HL-60/S4 treated with phorbol 12-myristate 13-acetate at 8.2 ng/mL for 4 days and 3 days (cell line): ENCODE data around the gene MLH1.
"Not testable (repeated sequence)": the region's sequence is repeated elsewhere in the genome, so short reads cannot be mapped to it uniquely, and the experiment has no call there.

ENCODE experiments used
- in situ Hi-C: fragments of 300-500 bp; cut with MboI; formaldehyde crosslinking; loops from 2 replicates; pipeline ENCODE4 v1.15.0; 2022; ENCODE audit warnings: low sequenced_read_pairs

MLH1 gene

DNA sequence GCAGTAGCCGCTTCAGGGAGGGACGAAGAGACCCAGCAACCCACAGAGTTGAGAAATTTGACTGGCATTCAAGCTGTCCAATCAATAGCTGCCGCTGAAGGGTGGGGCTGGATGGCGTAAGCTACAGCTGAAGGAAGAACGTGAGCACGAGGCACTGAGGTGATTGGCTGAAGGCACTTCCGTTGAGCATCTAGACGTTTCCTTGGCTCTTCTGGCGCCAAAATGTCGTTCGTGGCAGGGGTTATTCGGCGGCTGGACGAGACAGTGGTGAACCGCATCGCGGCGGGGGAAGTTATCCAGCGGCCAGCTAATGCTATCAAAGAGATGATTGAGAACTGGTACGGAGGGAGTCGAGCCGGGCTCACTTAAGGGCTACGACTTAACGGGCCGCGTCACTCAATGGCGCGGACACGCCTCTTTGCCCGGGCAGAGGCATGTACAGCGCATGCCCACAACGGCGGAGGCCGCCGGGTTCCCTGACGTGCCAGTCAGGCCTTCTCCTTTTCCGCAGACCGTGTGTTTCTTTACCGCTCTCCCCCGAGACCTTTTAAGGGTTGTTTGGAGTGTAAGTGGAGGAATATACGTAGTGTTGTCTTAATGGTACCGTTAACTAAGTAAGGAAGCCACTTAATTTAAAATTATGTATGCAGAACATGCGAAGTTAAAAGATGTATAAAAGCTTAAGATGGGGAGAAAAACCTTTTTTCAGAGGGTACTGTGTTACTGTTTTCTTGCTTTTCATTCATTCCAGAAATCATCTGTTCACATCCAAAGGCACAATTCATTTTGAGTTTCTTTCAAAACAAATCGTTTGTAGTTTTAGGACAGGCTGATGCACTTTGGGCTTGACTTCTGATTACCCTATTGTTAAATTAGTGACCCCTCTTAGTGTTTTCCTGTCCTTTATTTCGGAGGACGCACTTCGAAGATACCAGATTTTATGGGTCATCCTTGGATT lies at the start of gene MLH1:
MLH1 (plus strand) TSS at position 193 of the 958 bp plus-strand sequence; CDS start at position 223, 30 bp downstream.
- in situ Hi-C loops, result no loop called here

GRCh38 chr3:36943601-36944000 lies 49.7 kb upstream of the MLH1 start:
- in situ Hi-C loops, result no loop called here

- in situ Hi-C loops, result no loop called here
Measured at GRCh38 chr3:36944012-36944640, 49.2 kb upstream of the MLH1 start.

- in situ Hi-C loops, result no loop called here
Measured at GRCh38 chr3:36944641-36945270, 48.6 kb upstream of the MLH1 start, which contains the start of gene TRANK1. Gene TRANK1 (minus strand): TSS chr3:36945054. CDS start chr3:36944809, 245 bp downstream.

DNA sequence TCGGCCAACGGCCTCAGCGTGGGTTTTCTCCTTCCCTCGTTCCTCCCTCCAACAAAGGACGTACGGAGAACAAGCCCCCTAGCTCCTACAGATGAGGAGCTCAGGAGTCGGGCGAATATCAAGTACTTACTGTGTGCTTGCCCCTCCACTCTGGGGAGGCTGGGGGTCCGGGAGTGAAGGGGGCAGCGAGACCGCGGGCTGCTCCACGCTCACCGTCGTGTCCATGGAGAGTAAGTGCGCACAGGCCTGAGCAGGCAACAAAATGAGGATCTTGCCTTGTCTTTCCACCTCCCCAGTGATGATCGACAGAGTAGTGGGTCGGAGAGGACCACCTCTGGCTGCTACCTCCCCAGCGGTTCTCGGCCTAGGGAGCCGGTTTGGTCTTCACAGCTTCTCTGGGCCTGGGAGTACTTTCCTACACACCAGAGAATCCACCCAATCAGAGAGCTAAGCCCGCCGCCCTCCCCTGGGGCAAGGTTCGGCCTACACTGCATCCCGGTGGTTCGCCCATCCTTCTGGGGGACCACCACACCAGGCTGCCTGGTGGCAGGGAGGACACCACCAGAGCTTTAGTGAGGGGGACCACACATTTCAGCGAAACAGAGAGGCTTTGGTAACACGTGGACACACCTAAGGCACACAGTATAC lies 47.9 kb upstream of the MLH1 start:
- in situ Hi-C loops, result no loop called here

- in situ Hi-C loops, result not testable (repeated sequence)
Measured at GRCh38 chr3:36947814-36948213, 45.5 kb upstream of the MLH1 start.

GRCh38 chr3:36954452-36955134 lies 38.7 kb upstream of the MLH1 start:
- in situ Hi-C loops, result no loop called here

DNA sequence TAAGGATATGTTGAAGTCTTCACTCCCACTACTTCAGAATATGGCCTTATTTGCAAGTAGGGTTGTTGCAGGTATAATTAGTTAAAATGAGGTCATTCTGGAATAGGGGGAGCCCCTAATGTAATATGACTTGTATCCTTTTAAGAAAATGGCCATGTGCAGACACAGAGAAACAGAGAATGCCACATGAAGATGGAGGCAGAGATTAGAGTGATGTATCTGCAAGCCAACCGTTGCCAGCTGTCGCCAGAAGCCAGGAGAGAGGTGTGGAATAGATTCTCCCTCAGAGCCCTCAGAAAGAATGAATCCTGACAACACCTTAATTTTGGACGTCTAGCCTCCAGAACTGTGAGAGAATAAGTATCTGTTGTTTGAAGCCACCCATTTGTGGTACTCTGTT lies 37.2 kb upstream of the MLH1 start:
- in situ Hi-C loops, result no loop called here

DNA sequence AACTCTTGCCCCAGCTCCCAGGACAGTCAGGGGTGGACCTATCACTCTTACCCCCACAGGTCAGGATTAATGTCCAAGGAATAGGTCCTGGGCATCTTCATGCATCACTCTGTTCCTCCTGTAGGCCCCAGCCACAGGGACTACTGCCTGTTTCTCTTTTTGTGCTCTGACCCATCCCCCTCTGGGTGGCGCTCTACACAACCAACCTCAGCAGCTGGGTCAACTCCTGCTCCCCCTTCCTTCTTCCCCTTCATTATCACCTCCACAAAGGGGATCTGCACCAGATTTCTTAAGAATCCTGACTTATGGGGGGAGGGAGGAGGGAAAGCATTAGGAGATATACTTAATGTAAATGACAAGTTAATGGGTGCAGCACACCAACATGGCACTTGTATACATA lies 36.3 kb upstream of the MLH1 start:
- in situ Hi-C loops, result no loop called here

GRCh38 chr3:36957862-36958686 lies 35.2 kb upstream of the MLH1 start:
- in situ Hi-C loops, result no loop called here

DNA sequence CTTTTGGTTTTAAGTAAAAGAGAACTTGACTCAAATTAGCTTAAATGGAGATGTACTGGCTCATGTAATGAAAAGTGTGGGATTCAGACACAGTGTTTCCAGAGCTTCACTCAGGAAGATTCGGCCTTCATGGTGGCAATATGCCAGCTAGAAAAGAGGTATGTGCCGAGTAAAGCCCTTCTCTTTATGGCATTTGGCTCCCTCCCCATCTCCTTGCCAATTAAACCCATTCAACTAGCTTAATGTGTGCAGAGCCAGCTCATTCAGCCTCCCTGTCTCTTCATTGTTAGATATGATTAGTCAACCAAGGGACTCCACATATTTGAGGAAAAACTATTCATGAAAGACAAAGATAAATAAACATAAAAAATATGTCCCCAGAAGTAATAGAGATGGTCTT lies 33.5 kb upstream of the MLH1 start:
- in situ Hi-C loops, result no loop called here

DNA sequence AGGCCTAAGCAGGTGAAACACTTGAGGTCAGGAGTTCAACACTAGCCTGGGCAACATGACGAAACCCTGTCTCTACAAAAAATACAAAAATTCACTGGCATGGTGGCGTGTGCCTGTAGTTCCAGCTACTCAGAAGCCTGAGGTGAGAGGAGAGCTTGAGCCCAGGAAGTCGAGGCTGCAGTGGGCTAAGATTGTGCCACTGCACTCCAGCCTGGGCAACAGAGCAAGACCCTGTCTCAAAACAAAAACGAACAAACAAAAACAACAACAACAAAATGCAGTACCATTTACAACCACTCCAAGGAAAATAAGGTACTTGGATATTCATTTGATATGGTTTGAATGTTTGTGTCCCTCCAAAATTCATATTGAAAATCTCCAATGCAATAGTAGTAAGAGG lies 32.8 kb upstream of the MLH1 start:
- in situ Hi-C loops, result no loop called here

DNA sequence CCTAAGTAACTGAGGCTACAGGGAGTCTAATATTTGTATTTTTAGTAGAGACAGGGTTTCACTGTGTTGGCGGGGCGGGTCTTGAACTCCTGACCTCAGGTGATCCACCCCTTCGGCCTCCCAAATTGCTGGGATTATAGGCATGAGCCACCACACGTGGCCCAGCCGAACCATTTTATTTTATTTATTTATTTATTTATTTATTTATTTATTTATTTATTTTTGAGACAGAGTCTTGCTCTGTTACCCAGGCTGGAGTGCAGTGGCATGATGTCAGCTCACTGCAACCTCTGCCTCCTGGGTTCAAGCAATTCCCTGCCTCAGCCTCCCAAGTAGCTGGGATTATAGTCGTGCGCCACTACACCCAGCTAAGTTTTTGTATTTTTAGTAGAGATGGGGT lies 30.3 kb upstream of the MLH1 start:
- in situ Hi-C loops, result not testable (repeated sequence)

DNA sequence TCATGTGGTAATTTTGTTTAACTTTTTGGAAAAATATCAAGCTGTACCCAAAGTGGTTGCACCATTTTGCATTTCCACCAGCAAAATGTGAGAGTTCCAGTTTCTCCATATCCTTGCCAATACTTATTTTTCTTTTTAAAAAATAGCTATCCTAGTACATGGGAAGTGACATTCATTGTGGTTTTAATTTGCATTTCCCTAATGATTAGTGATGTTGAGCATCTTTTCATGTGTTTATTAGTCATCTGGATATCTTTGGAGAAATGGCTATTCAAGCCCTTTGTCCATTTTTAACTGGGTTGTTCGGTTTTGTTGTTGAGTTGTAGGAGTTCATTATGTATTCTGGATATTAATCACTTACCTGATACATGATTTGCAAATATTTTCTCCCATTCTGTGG lies 29.0 kb upstream of the MLH1 start:
- in situ Hi-C loops, result no loop called here

DNA sequence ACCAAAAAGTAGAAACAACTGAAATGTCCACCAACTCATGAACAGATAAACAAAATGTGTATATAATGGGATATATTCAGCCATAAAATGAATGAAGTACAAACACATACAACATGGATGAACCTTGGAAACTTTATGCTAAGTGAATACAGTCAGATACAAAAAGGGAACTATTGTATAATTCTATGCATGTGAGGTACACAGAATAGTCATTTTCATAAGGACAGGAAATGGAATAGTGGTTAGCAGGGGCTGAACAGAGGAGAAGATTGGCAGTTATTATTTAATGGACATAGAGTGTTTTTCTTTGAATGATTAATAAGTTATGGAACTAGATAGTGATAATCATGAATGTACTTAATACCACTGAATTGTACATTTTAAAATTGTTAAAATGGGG lies 28.5 kb upstream of the MLH1 start:
- in situ Hi-C loops, result no loop called here

DNA sequence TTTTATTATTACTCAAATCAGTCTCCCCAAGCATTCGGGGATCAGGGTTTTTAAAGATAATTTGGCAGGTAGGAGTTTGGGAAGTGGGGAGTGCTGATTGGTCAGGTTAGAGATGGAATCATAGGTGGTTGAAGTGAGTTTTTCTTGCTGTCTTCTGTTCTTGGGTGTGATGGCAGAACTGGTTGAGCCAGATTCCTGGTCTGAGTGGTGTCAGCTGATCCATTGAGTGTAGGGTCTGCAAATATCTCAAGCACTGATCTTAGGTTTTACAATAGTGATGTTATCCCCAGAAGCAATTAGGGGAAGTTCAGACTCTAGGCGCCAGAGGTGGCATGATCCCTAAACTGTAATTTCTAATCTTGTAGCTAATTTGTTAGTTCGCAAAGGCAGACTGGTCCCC lies 27.9 kb upstream of the MLH1 start:
- in situ Hi-C loops, result no loop called here

DNA sequence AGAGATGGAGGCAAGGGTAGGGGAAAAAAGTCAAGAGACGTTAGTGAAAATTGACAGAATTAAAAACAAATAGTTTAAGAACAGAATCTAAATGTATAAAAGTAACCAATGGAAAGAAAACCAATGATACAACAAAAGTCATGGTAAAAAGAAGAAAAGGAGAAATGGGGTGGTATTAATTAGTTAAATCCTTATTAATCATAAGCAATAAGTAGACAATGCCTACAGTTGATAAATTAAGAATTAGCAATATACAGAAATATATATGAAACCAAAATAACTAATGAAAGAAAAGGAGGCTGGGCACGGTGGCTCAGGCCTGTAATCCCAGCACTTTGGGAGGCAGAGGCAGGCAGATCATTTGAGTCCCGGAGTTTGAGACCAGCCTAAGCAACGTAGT lies 24.2 kb upstream of the MLH1 start:
- in situ Hi-C loops, result no loop called here

DNA sequence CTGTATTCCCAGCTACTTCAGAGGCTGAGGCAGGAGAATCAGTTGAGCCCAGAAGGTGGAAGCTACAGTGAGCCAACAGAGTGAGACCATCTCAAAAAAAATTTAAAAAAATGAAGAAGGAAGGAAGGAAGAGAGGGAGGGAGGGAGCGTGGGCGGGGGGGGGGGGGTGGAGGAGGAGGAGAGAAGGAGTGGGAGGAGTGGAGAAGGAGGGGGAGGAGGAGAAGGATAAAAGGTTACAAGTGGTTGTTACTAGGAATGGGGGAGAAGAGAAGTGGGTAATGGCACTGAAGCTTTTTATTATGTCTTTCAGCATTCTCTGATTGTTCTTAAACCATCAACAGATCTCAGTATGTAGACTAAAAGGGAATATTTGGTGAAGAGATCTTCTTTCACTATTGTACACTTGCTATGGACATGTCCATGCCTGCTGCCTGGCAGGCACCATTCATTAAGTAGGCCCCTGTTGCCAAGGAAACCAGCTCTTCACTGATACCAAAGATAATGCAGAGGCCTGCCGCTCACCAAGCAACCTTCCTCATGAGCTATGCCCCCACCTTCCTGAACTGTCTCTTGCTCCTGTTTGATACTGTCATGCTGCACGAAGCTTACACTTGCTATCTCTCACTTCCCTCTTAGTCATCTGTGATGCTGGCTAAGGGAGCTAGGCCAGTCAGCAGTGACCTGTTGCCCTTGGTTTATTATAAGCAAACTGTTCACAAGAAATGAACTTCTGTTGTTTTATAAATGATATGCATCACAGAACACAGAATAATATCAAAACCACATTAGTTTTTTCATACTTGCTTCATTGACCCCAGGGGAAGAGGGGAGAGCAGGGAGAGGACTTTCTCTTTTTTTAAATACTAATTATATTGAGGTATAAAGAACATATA lies 23.5 kb upstream of the MLH1 start:
- in situ Hi-C loops, result no loop called here

DNA sequence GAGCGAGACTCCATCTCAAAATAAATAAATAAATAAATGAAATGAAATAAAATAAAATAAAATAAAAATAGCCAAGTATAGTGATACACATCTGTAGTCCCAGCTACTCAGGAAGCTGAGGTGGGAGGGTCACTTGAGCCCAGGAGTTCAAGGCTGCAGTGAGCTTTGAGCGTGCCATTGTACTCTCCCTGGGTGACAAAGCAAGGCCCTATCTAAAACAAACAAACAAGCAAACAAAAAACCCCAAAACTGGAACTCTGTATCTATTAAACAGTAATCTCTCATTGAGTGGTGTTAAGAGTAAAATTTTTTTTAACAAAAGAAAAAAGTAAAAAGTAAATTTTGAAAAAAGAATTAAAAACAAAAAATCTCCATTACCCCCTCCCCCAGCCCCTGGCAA lies 21.2 kb upstream of the MLH1 start:
- in situ Hi-C loops, result no loop called here
